ENCODE measurements around the gene PNRC2. TPM values are rescaled to one million over a fixed set of nuclear protein-coding genes. Genes with fewer than 3 reads are reported as not detected.

Gene PNRC2
- total RNA-seq = 93.8 TPM

GRCh38 chr1:23959461-23960290 is at the start of gene PNRC2:
Gene PNRC2, plus strand, starts transcription at chr1:23959828. Its CDS starts 1,630 bp downstream, at chr1:23961458.

GRCh38 chr1:23913212-23913880 is 46.3 kb upstream of the PNRC2 start, which contains the start of gene CNR2:
Gene CNR2, minus strand, starts transcription at chr1:23913362. Its CDS starts 37,745 bp downstream, at chr1:23875617.

GRCh38 chr1:23979881-23980727 is 20.5 kb downstream of the PNRC2 start, which contains the start of gene SRSF10:
Gene SRSF10, minus strand, starts transcription at chr1:23980327. Its CDS starts 72 bp downstream, at chr1:23980255.

Small RNA genes lying within 50 kb of the gene (small RNA-seq; reads per million reads assigned to genes)
- gene MIR378F (ENCODE audit: low replicate concordance) = not detected

Other genes with a start within 250 kb of the PNRC2 start
- 19.7 TPM for gene ELOA, start 216.4 kb upstream of the PNRC2 start, total RNA-seq
- 48.1 TPM for gene PITHD1, start 181.4 kb upstream of the PNRC2 start, total RNA-seq
- gene LYPLA2, start 168.7 kb upstream of the PNRC2 start, total RNA-seq = 55.3 TPM
- 22.0 TPM for gene GALE, start 159.1 kb upstream of the PNRC2 start, total RNA-seq
- 49.5 TPM for gene HMGCL, start 134.4 kb upstream of the PNRC2 start, total RNA-seq
- 39.7 TPM for gene FUCA1, start 91.5 kb upstream of the PNRC2 start, total RNA-seq
- gene CNR2, start 46.5 kb upstream of the PNRC2 start, total RNA-seq = 0.12 TPM
- gene SRSF10, start 20.5 kb downstream of the PNRC2 start, total RNA-seq = 111 TPM
- 142 TPM for gene MYOM3, start 152.3 kb downstream of the PNRC2 start, total RNA-seq
- 2.0 TPM for gene IL22RA1, start 183.3 kb downstream of the PNRC2 start, total RNA-seq
- gene IFNLR1, start 227.5 kb downstream of the PNRC2 start, total RNA-seq = 3.6 TPM